CD4-positive, alpha-beta T cell (primary cell): ENCODE data around the gene SEC16A. TPM values are rescaled to one million over a fixed set of nuclear protein-coding genes. Genes with fewer than 3 reads are reported as not detected.

ENCODE experiments used
- ATAC-seq: fragments of 200-7000 bp; cut with Tn5 transposase; one replicate; pipeline ENCODE4 v1.10.0; 2022; ENCODE audit warnings: mild to moderate bottlenecking; ENCODE audit not compliant: poor library complexity
- CTCF ChIA-PET: fragments of 350-600 bp; sonication (Branson Sonifier 250); formaldehyde crosslinking; loops from one replicate; lab custom pipeline; 2021; ENCODE audit warnings: antibody characterized with exemption, inconsistent platforms; lab: Charles Lee
- POLR2A ChIA-PET: fragments of 350-600 bp; sonication (Branson Sonifier 250); formaldehyde crosslinking; loops from one replicate; lab custom pipeline; 2021; ENCODE audit warnings: antibody characterized with exemption, inconsistent platforms; lab: Charles Lee
- DNase-seq, 14 experiments: peaks; one replicate each; pipeline ENCODE4 v3.0.0-alpha.2; 2013 to 2020; ENCODE audit warnings: mixed read lengths in 2 of 14
- H3K27ac ChIP-seq, 2 donors: one replicate each; pipeline versions ENCODE4 v1.5.1 to v1.7.0; 2013; ENCODE audit warnings: low read length in 2 of 2, low read depth in 1 of 2, mild to moderate bottlenecking in 1 of 2
- H3K27me3 ChIP-seq, 2 experiments: 1 replicate in 1 of 2; 2 replicates in 1 of 2; pipeline versions ENCODE4 v1.6.1 to v1.7.0; 2013; ENCODE audit warnings: low read length in 2 of 2, control low read depth in 1 of 2, mild to moderate bottlenecking in 1 of 2, moderate library complexity in 1 of 2; ENCODE audit not compliant: insufficient read depth in 2 of 2, control insufficient read depth in 1 of 2
- H3K36me3 ChIP-seq: one replicate; pipeline ENCODE4 v1.6.1; 2013; ENCODE audit warnings: low read length, control low read depth; ENCODE audit not compliant: insufficient read depth
- H3K4me1 ChIP-seq: one replicate; pipeline ENCODE4 v1.6.1; 2013; ENCODE audit warnings: low read length, control low read depth; ENCODE audit not compliant: insufficient read depth
- H3K4me3 ChIP-seq: one replicate; pipeline ENCODE4 v1.5.1; 2013; ENCODE audit warnings: mild to moderate bottlenecking, low read length, moderate library complexity
- H3K9me3 ChIP-seq, 2 experiments: 1 replicate in 1 of 2; 2 replicates in 1 of 2; pipeline versions ENCODE4 v1.6.1 to v1.7.0; 2013; ENCODE audit warnings: low read length in 2 of 2, mild to moderate bottlenecking in 2 of 2, control low read depth in 1 of 2, moderate library complexity in 1 of 2; ENCODE audit not compliant: control insufficient read depth in 1 of 2, insufficient read depth in 1 of 2
- H3K27ac Mint-ChIP-seq: one replicate; pipeline ENCODE4 v1.8.0; 2020; ENCODE audit warnings: mixed read lengths
- H3K27me3 Mint-ChIP-seq: one replicate; pipeline ENCODE4 v1.8.0; 2021; ENCODE audit warnings: mixed read lengths
- H3K36me3 Mint-ChIP-seq: one replicate; pipeline ENCODE4 v1.8.0; 2021; ENCODE audit warnings: low read depth, mixed read lengths
- H3K4me1 Mint-ChIP-seq: one replicate; pipeline ENCODE4 v1.8.0; 2021; ENCODE audit warnings: low read depth, mixed read lengths
- H3K4me3 Mint-ChIP-seq: one replicate; pipeline ENCODE4 v1.8.0; 2020; ENCODE audit warnings: mild to moderate bottlenecking, mixed read lengths
- H3K9me3 Mint-ChIP-seq: one replicate; pipeline ENCODE4 v1.8.0; 2020; ENCODE audit warnings: mixed read lengths
- intact Hi-C, 2 experiments: fragments of 100-400 bp; cut with DNase I in 1 of 2; cut with micrococcal nuclease in 1 of 2; formaldehyde crosslinking; loops; one replicate each; pipeline versions ENCODE4 v1.15.1 to v1.9.0; 2023 to 2025; cut with DNase I, micrococcal nuclease
- total RNA-seq, 174 experiments: library from RNA in 2 of 174; stranded (reverse) in 2 of 174; gene quantifications; one replicate each; pipeline ENCODE4 v1.2.3 and lab custom pipeline; 2021 to 2026
- TF ChIP-seq, protein P1 (sequence below): fragments of 200-600 bp; IDR thresholded peaks from one replicate; pipeline ENCODE4 v1.8.0; 2022; ENCODE audit warnings: antibody characterized with exemption, mild to moderate bottlenecking

The SEC16A gene
- total RNA-seq, 2 experiments from 2014 or later = 73.0 to 75.0 TPM

DNA sequence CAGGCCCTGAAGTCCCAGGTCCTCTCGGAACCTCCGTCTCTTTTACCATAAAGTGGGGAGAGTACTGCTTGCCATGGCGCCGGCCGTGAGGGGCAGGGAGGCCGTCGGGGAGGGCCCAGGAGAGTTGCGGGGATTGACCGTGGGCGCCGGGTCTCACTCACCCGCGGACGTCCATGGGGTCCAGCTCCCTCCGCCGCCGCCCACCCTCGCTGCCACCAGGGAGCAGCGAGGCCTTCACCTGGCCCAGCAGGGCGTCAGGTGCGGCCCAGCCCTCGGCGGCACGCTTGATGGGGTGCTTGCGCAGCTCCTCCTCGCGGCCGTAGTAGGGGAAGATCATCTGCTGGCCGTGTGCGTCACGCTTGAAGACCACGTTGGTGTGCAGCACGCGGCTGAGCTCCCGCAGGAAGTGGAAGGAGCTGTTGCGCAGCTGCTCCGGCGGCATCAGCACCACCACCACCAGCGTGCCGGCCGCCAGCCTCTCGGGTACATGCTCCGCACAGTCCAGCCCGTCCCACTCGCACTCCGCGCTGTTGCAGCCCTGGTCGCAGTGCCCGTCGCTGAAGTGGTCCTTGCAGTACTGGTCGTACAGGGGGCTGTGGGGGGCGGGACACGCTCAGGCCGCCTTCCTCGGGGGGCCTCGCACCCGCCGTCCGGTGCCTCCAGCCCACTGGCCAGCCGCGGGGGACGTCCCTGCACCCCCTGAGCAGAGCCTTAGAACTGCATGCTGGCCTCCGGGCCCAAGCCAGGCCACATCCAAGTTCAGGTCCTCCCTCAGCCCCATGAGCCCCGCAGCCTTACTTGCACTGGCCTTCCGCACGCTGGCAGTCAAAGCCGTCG, 21.9 kb upstream of the SEC16A start:
- no peaks in the 10 kb centered on the region for H3K4me1 ChIP-seq
- POLR2A ChIA-PET = no interaction called here
- no peaks in the 10 kb centered on the region for H3K9me3 ChIP-seq
- Mint-ChIP-seq H3K4me1 (no peaks in the 10 kb centered on the region), H3K9me3 (no peaks in the 10 kb centered on the region), H3K27me3 (no peaks in the 10 kb centered on the region), H3K36me3 (peaks cover 33% of the 10 kb centered on the region), H3K27ac (no peak overlapping the region), H3K4me3 (no peak overlapping the region)
- TF ChIP-seq, protein P1, sequence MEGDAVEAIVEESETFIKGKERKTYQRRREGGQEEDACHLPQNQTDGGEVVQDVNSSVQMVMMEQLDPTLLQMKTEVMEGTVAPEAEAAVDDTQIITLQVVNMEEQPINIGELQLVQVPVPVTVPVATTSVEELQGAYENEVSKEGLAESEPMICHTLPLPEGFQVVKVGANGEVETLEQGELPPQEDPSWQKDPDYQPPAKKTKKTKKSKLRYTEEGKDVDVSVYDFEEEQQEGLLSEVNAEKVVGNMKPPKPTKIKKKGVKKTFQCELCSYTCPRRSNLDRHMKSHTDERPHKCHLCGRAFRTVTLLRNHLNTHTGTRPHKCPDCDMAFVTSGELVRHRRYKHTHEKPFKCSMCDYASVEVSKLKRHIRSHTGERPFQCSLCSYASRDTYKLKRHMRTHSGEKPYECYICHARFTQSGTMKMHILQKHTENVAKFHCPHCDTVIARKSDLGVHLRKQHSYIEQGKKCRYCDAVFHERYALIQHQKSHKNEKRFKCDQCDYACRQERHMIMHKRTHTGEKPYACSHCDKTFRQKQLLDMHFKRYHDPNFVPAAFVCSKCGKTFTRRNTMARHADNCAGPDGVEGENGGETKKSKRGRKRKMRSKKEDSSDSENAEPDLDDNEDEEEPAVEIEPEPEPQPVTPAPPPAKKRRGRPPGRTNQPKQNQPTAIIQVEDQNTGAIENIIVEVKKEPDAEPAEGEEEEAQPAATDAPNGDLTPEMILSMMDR = no peak
- H3K4me3 ChIP-seq = no peak overlapping the region
- no peaks in the 10 kb centered on the region for H3K27me3 ChIP-seq
- H3K27ac ChIP-seq = no peak overlapping the region
- no peak for DNase-seq
- peaks cover 95% of the 10 kb centered on the region for H3K36me3 ChIP-seq
- no peak for ATAC-seq
- intact Hi-C loops = loop anchor here in 1 of 2 experiments (2.0 kb wide), 1 partner anchor 64 kb away; no protein-coding TSS in a partner anchor
- CTCF ChIA-PET = no interaction called here

DNA sequence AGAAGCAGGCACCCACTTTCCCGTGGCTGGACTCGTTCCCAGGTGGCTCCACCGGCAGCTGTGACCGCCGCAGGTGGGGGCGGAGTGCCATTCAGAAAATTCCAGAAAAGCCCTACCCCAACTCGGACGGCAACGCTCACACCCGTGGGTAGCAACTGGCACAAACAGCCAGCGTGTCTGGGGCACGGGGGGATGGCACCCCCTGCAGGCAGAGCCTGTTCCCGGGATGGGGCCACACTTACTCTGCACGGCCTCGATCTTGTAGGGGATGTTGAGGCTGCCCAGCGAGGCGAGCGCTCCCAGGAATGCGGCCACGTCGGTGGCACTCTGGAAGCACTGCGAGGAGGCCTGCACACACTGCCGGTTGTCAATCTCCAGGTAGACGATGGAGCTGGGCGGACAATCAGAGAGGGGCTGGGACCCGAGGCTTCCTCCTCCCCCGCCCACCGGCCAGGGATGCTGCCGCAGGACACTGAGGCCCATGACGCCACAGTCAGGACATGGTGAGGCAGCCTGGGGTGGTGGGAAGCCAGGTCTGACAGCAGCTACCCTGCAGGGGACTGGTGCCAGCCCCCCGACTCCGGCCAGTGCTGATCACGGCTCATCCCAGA, 20.2 kb upstream of the SEC16A start:
- POLR2A ChIA-PET = interaction anchor here (1.3 kb wide), 1 partner anchor 36 kb away, joined by 3 read pairs; no protein-coding TSS in a partner anchor
- peaks cover 36% of the 10 kb centered on the region for H3K36me3 Mint-ChIP-seq
- H3K27ac Mint-ChIP-seq = no peak overlapping the region
- Histone ChIP-seq H3K36me3 (peaks cover 94% of the 10 kb centered on the region), H3K9me3 (no peaks in the 10 kb centered on the region), H3K27ac (no peak overlapping the region), H3K4me1 (no peaks in the 10 kb centered on the region), H3K4me3 (no peak overlapping the region), H3K27me3 (no peaks in the 10 kb centered on the region)
- no peak for ATAC-seq
- no peaks in the 10 kb centered on the region for H3K27me3 Mint-ChIP-seq
- no peaks in the 10 kb centered on the region for H3K9me3 Mint-ChIP-seq
- DNase-seq = no peak
- intact Hi-C loops = no loop called here
- CTCF ChIA-PET = no interaction called here
- no peak overlapping the region for H3K4me3 Mint-ChIP-seq
- TF ChIP-seq, protein P1 = no peak
- no peaks in the 10 kb centered on the region for H3K4me1 Mint-ChIP-seq

DNA sequence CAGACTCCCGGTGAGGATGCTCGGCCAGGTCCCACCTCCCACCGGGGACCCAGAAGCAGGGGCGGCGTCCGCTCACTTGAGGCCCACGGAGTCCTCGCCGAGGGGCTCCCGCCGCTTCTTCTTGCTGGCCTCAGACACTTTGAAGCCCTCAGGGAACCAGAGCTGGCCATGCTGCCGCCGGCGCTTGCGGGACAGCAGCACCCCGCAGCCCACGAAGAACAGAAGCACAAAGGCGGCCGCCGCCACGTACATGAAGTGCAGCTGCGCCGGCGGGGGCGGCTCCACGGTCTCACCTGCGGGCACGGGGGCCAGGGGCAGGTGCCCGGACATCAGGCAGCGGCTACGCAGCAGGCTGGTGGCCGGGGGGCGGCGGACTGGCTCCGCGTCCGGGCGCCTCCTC, 19.4 kb upstream of the SEC16A start:
- Histone ChIP-seq H3K4me3 (no peak overlapping the region), H3K27ac (no peak overlapping the region), H3K27me3 (no peaks in the 10 kb centered on the region), H3K4me1 (no peaks in the 10 kb centered on the region), H3K9me3 (no peaks in the 10 kb centered on the region), H3K36me3 (peaks cover 93% of the 10 kb centered on the region)
- no peaks in the 10 kb centered on the region for H3K4me1 Mint-ChIP-seq
- ChIA-PET POLR2A (no interaction called here), CTCF (no interaction called here)
- intact Hi-C loops = no loop called here
- DNase-seq = no peak
- no peak overlapping the region for H3K4me3 Mint-ChIP-seq
- TF ChIP-seq, protein P1 = no peak
- no peaks in the 10 kb centered on the region for H3K9me3 Mint-ChIP-seq
- no peaks in the 10 kb centered on the region for H3K27me3 Mint-ChIP-seq
- no peak overlapping the region for H3K27ac Mint-ChIP-seq
- ATAC-seq = no peak
- H3K36me3 Mint-ChIP-seq = peaks cover 35% of the 10 kb centered on the region
